ENCODE data around the gene RPN1.

- no peak for TF ChIP-seq CTCF (IDR thresholded peaks at IDR 0.05 in 4 of 5, conservative IDR thresholded peaks at IDR 0.05 in 1 of 5)
- no peak for TF ChIP-seq POLR2A (IDR thresholded peaks at IDR 0.05)
Measured at GRCh38 chr3:128667641-128668040, 17.0 kb upstream of the RPN1 start.

All from gastrocnemius medialis (tissue), 4 donors.